ENCODE results near the gene GALNS.

DNA sequence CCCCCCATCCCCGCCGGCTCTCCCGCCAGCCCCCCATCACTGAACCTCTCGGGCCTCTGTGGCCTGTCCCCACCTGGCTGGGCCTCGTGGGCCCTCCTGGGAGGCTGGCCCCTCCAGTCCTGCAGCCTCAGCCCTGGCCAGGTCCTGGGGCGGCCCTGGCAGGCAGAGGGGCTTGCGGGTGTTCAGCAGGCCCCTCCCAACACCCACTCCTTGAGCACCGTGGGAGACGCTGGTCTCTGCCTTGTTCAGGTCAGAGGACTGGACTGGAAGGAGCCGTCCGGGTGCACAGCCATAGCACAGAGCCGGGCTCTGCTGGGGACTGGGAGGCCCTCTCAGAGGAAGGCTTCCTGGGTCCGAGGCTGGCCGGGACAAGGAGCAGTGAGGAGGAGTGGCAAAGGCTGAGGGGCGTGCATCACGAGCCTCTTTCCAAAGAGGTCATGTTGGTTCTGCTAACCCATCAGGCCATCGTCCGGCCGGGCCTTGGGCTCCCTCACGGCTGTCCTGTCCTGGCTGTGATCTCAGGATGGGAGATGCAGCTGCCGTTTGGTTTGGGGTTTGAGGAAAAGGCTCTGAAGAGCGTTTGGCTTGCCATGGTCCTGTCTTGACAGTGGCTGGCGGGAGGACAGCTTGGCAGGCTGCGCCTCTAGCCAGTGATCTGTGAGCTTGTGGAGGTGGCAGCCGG, 16.0 kb upstream of the GALNS start:
- no peak for TF ChIP-seq CTCF (conservative IDR thresholded peaks at IDR 0.05; ENCODE audit: low read length)
- TF ChIP-seq EZH2phosphoT487 (IDR thresholded peaks at IDR 0.05; ENCODE audit: borderline replicate concordance, low read depth, low read length): no peak
